Bronchial epithelial cell (primary cell): ENCODE results near the gene NFIA. TPM values are rescaled to one million over a fixed set of nuclear protein-coding genes. Genes with fewer than 3 reads are reported as not detected.
A peak's percentile ranks its signal among the peaks of the same experiment; 100 is the strongest.

ENCODE experiments used
- DNase-seq: peaks from one replicate; pipeline ENCODE4 v3.0.0-alpha.2; 2010; ENCODE audit warnings: low read depth
- FAIRE-seq: peaks from 2 replicates; lab custom pipeline; 2011; peaks lifted over from hg19 to GRCh38; lab: Jason Lieb, UNC
- H3K27me3 ChIP-seq: 2 replicates; pipeline ENCODE4 v1.5.1; 2011; ENCODE audit warnings: low read length; ENCODE audit not compliant: control insufficient read depth, insufficient read depth
- H3K36me3 ChIP-seq: 2 replicates; pipeline ENCODE4 v1.5.1; 2011; ENCODE audit warnings: low read length; ENCODE audit not compliant: control insufficient read depth, insufficient read depth
- H3K4me3 ChIP-seq: 2 replicates; pipeline ENCODE4 v1.5.1; 2011; ENCODE audit warnings: mild to moderate bottlenecking, low read depth, low read length, control low read depth
- total RNA-seq: library from RNA; depleted of rRNA; stranded (reverse); fragments of >200 nt; gene quantifications from 2 replicates; pipeline ENCODE4 v1.2.1, GENCODE V29; 2014
- TF ChIP-seq, protein P1 (sequence below): IDR thresholded peaks from 2 replicates; pipeline ENCODE4 v1.5.1; 2011; ENCODE audit warnings: mild to moderate bottlenecking, moderate library complexity, low read length, control low read depth, inconsistent platforms; ENCODE audit not compliant: insufficient read depth, severe bottlenecking

NFIA gene
- total RNA-seq, 1 donor from 2014 or later = 7.4 TPM

DNA sequence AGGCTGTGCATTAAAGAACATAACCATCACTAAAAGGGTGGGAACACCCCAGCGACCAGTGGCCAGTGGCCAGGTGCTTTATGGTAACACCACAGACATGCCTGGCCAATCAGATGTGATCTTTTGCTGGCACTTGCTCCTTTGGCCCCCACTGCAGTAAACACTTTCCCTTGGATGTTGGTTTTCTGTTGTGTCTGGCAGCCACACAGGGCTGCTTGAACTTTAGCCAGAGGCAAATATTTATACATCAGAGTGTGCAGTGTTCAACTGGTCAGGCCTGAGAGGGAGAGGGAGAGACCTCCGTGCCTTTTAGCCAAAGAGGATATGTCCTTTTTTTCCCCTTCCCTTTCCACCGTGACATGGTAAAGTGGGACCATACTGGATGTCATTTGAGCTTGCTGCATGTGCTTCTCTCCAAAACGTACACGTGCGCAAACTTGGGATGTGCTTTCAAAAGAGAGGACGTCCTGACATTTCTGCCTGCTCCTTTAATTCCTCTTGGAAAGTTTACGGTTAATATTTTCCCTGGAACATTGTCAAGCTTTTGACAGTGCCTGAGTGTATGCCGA lies 101.2 kb downstream of the NFIA start:
- DNase-seq (peak; percentile 17), FAIRE-seq (no peak)
- TF ChIP-seq, protein P1, sequence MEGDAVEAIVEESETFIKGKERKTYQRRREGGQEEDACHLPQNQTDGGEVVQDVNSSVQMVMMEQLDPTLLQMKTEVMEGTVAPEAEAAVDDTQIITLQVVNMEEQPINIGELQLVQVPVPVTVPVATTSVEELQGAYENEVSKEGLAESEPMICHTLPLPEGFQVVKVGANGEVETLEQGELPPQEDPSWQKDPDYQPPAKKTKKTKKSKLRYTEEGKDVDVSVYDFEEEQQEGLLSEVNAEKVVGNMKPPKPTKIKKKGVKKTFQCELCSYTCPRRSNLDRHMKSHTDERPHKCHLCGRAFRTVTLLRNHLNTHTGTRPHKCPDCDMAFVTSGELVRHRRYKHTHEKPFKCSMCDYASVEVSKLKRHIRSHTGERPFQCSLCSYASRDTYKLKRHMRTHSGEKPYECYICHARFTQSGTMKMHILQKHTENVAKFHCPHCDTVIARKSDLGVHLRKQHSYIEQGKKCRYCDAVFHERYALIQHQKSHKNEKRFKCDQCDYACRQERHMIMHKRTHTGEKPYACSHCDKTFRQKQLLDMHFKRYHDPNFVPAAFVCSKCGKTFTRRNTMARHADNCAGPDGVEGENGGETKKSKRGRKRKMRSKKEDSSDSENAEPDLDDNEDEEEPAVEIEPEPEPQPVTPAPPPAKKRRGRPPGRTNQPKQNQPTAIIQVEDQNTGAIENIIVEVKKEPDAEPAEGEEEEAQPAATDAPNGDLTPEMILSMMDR = no peak
- Histone ChIP-seq H3K27me3 (no peaks in the 10 kb centered on the region), H3K4me3 (peak overlapping the region; percentile 3), H3K36me3 (no peaks in the 10 kb centered on the region)

- Histone ChIP-seq H3K27me3 (no peaks in the 10 kb centered on the region), H3K36me3 (no peaks in the 10 kb centered on the region), H3K4me3 (peak overlapping the region; percentile 3)
- FAIRE-seq (no peak), DNase-seq (peak; percentile 82)
- TF ChIP-seq, protein P1 = no peak
Measured at GRCh38 chr1:61184040-61184713, 101.8 kb downstream of the NFIA start.

GRCh38 chr1:61184714-61185106 lies 102.3 kb downstream of the NFIA start:
- DNase-seq = no peak
- TF ChIP-seq, protein P1 = no peak
- no peaks in the 10 kb centered on the region for H3K36me3 ChIP-seq
- FAIRE-seq = no peak
- H3K4me3 ChIP-seq = peak overlapping the region; percentile 3
- H3K27me3 ChIP-seq = no peaks in the 10 kb centered on the region

DNA sequence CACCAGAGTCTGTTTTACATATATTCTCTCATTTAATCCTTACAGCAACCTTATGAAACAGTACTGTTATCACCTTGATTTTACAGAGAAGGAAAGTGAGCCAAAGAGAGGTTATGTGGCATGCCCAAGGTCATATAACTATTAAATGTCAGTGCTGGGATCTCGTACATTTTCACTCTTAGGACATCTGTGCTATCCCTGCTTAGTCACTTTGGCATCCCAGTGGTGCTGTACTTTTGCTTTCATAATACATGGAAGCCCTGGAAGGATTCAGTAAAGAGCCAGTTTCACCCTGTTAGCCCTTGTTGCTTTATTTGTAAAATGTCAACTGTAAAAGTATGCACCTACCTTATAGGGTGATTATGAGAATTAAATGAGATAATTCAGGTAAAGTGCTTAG lies 104.4 kb downstream of the NFIA start:
- no peaks in the 10 kb centered on the region for H3K36me3 ChIP-seq
- DNase-seq (no peak), FAIRE-seq (no peak)
- H3K4me3 ChIP-seq = no peak overlapping the region
- TF ChIP-seq, protein P1 = no peak
- no peaks in the 10 kb centered on the region for H3K27me3 ChIP-seq

DNA sequence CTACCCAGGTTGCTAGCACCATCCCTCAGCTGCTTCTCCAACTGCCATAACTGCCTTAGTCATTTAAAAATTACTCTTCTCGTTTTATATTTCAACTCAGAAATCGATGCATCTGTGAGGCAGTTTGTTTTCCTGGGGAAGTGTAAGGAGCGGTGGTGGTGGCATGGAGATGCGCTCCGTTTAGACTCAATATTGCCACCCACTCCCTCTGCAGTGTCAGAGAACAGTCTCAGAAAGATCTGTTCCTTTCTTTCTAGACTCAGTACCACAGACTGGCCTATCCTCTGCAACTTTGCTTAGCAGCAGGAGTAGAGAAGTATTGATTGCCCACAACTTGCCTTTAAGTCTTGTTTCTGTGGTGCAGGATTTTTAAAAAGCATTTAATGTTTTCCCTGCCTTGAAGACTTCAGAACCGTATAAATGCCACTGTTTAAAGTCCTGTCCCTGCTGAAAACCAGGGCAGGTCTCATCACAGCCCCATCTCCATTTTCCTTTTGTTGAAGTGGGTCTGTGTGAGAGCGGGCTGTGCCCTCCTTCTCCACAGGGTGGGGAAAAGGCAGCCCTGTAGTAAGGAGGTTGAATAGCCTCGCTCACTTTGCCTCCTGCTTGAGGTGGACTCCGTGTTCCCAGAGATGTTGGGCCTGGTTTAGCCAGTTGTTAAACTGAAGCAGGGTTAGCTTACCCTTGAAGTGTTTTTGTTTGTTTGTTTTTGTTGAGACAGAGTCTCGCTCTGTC lies 105.2 kb downstream of the NFIA start:
- H3K4me3 ChIP-seq = no peak overlapping the region
- H3K36me3 ChIP-seq = no peaks in the 10 kb centered on the region
- no peaks in the 10 kb centered on the region for H3K27me3 ChIP-seq
- TF ChIP-seq, protein P1 = no peak
- DNase-seq (no peak), FAIRE-seq (peak; percentile 50)
